WTC11 (cell line): ENCODE measurements around the gene GINS1. TPM values are rescaled to one million over a fixed set of nuclear protein-coding genes. Genes with fewer than 3 reads are reported as not detected.

Experiments
- ATAC-seq: fragments of 200-7000 bp; cut with Tn5 transposase; 2 replicates; pipeline ENCODE4 v1.10.0; 2021; ENCODE audit warnings: mild to moderate bottlenecking, moderate library complexity
- CTCF ChIA-PET: fragments of 300-600 bp; sonication (Branson Sonifier 250); formaldehyde crosslinking; loops from one replicate; lab custom pipeline; 2021; ENCODE audit warnings: antibody characterized with exemption; lab: Charles Lee
- POLR2A ChIA-PET: fragments of 350-600 bp; sonication (Branson Sonifier 250); formaldehyde crosslinking; loops from one replicate; lab custom pipeline; 2021; ENCODE audit warnings: antibody characterized with exemption; lab: Charles Lee
- DNase-seq: peaks from one replicate; pipeline ENCODE4 v3.0.0; 2021; ENCODE audit warnings: low spot score
- H3K27ac Mint-ChIP-seq: 2 replicates; pipeline ENCODE4 v1.8.0; 2021; ENCODE audit warnings: mixed read lengths
- H3K27me3 Mint-ChIP-seq: 2 replicates; pipeline ENCODE4 v1.8.0; 2021; ENCODE audit warnings: low read depth, mild to moderate bottlenecking, moderate library complexity, mixed read lengths
- H3K36me3 Mint-ChIP-seq: 2 replicates; pipeline ENCODE4 v1.8.0; 2021; ENCODE audit warnings: mixed read lengths
- H3K4me1 Mint-ChIP-seq: 2 replicates; pipeline ENCODE4 v1.8.0; 2022; ENCODE audit warnings: mixed read lengths
- H3K4me3 Mint-ChIP-seq: 2 replicates; pipeline ENCODE4 v1.8.0; 2021; ENCODE audit warnings: mild to moderate bottlenecking, moderate library complexity, mixed read lengths
- H3K9me3 Mint-ChIP-seq: 2 replicates; pipeline ENCODE4 v1.8.0; 2021; ENCODE audit warnings: mixed read lengths
- AFF4 ChIP-seq: sonication (generic); formaldehyde crosslinking; IDR thresholded peaks from 2 replicates; pipeline ENCODE4 v1.8.1; 2023; ENCODE audit warnings: mild to moderate bottlenecking, missing genetic modification reagents, borderline replicate concordance
- AR ChIP-seq: fragments of 250-450 bp; sonication (Bioruptor Pico); IDR thresholded peaks from 2 replicates; pipeline ENCODE4 v1.9.0; 2021; ENCODE audit warnings: mild to moderate bottlenecking
- ATF3 ChIP-seq: sonication (generic); formaldehyde crosslinking; conservative IDR thresholded peaks from 2 replicates; pipeline ENCODE4 v1.8.1; 2022; ENCODE audit warnings: mild to moderate bottlenecking, missing genetic modification reagents
- ELF4 ChIP-seq: sonication (generic); formaldehyde crosslinking; IDR thresholded peaks from 2 replicates; pipeline ENCODE4 v1.8.1; 2022; ENCODE audit warnings: low read depth, mild to moderate bottlenecking, moderate library complexity, missing genetic modification reagents
- GRHL2 ChIP-seq: fragments of 250-450 bp; sonication (Bioruptor Pico); IDR thresholded peaks from 2 replicates; pipeline ENCODE4 v1.8.0; 2022; ENCODE audit warnings: mild to moderate bottlenecking, moderate library complexity; ENCODE audit not compliant: insufficient replicate concordance, severe bottlenecking
- GTF2I ChIP-seq: fragments of 250-450 bp; sonication (Bioruptor Pico); conservative IDR thresholded peaks from 2 replicates; pipeline ENCODE4 v1.4.0; 2021; ENCODE audit warnings: mild to moderate bottlenecking
- IRF2 ChIP-seq: sonication (generic); formaldehyde crosslinking; IDR thresholded peaks from 2 replicates; pipeline ENCODE4 v1.8.0; 2022; ENCODE audit warnings: low read depth, missing genetic modification reagents, borderline replicate concordance
- MAX ChIP-seq: sonication (generic); formaldehyde crosslinking; IDR thresholded peaks from 2 replicates; pipeline ENCODE4 v1.8.0; 2022; ENCODE audit warnings: mild to moderate bottlenecking, missing genetic modification reagents
- MLX ChIP-seq: sonication (generic); formaldehyde crosslinking; IDR thresholded peaks from 2 replicates; pipeline ENCODE4 v1.8.1; 2023; ENCODE audit warnings: mild to moderate bottlenecking, missing genetic modification reagents, moderate library complexity
- MXD4 ChIP-seq: fragments of 250-450 bp; sonication (Bioruptor Pico); IDR thresholded peaks from 2 replicates; pipeline ENCODE4 v1.8.0; 2021; ENCODE audit warnings: mild to moderate bottlenecking, moderate library complexity, borderline replicate concordance
- MYBL2 ChIP-seq: sonication (generic); formaldehyde crosslinking; IDR thresholded peaks from 2 replicates; pipeline ENCODE4 v1.8.1; 2023; ENCODE audit warnings: mild to moderate bottlenecking, moderate library complexity, missing genetic modification reagents
- OVOL2 ChIP-seq: fragments of 250-450 bp; sonication (Bioruptor Pico); IDR thresholded peaks from 2 replicates; pipeline ENCODE4 v1.9.0; 2021; ENCODE audit warnings: mild to moderate bottlenecking, borderline replicate concordance
- SP1 ChIP-seq: sonication (generic); formaldehyde crosslinking; conservative IDR thresholded peaks from 2 replicates; pipeline ENCODE4 v1.8.1; 2022; ENCODE audit warnings: missing genetic modification reagents
- TP53 ChIP-seq: sonication (generic); formaldehyde crosslinking; IDR thresholded peaks from 2 replicates; pipeline ENCODE4 v1.8.1; 2023; ENCODE audit warnings: mild to moderate bottlenecking, missing genetic modification reagents
- ZNF232 ChIP-seq: sonication (generic); formaldehyde crosslinking; IDR thresholded peaks from 2 replicates; pipeline ENCODE4 v1.8.0; 2022; ENCODE audit warnings: mild to moderate bottlenecking, missing genetic modification reagents
- total RNA-seq: library from RNA; stranded (reverse); gene quantifications from 3 replicates; pipeline ENCODE4 v1.2.3, GENCODE V29; 2021

GINS1 gene
- total RNA-seq, 1 experiment from 2014 or later: 70.4 TPM

- peaks cover 24% of the 10 kb centered on the region for H3K36me3 Mint-ChIP-seq
- POLR2A ChIA-PET: no interaction called here
- CTCF ChIA-PET: interaction anchor here (0.9 kb wide), 1 partner anchor 23 kb away, joined by 3 read pairs; no protein-coding TSS in a partner anchor
Observed at GRCh38 chr20:25493137-25493536, 85.7 kb downstream of the GINS1 start.

More at GRCh38 chr20:25493137-25493536, 85.7 kb downstream of the GINS1 start:
- TF ChIP-seq MYBL2 (CRISPR knock-in tag) (no peak), ATF3 (CRISPR knock-in tag) (no peak), OVOL2 (no peak), MAX (no peak), ZNF232 (no peak), ELF4 (CRISPR knock-in tag) (no peak), MXD4 (CRISPR knock-in tag) (no peak), AFF4 (CRISPR knock-in tag) (no peak), GRHL2 (no peak), IRF2 (CRISPR knock-in tag) (no peak), MLX (CRISPR knock-in tag) (no peak), AR (CRISPR knock-in tag) (no peak), SP1 (CRISPR knock-in tag) (no peak), TP53 (no peak), GTF2I (CRISPR knock-in tag) (no peak)
- no peaks in the 10 kb centered on the region for H3K9me3 Mint-ChIP-seq
- no peak for ATAC-seq
- H3K4me3 Mint-ChIP-seq: no peak overlapping the region
- no peak for DNase-seq
- H3K27ac Mint-ChIP-seq: no peak overlapping the region
- H3K27me3 Mint-ChIP-seq: no peaks in the 10 kb centered on the region
- peaks cover 17% of the 10 kb centered on the region for H3K4me1 Mint-ChIP-seq
